ENCODE measurements around the gene CLK1. TPM values are rescaled to one million over a fixed set of nuclear protein-coding genes. Genes with fewer than 3 reads are reported as not detected.

The CLK1 gene
- total RNA-seq, 1 donor from 2014 or later, result 69.2 TPM

DNA sequence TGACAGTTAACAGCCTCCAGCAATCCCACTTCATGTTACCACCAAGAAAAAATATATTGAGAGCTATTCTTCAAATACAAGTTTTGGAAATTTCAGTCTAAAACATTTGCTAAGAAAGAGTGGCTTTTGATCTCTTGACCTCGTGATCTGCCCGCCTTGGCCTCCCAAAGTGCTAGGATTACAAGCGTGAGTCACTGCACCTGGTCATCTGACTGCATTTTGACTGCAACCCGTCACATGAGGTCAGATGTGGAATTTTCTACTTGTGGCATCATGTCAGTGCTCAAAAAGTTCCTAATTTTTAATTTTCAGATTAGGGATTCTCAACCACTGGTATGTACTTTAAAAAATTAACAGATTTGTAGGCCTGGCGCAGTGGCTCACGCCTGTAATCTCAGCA, 9.1 kb upstream of the CLK1 start:
- no peak for DNase-seq (ENCODE audit: low read depth, low spot score)
- Mint-ChIP-seq H3K9me3 (no peaks in the 10 kb centered on the region), H3K27ac (ENCODE audit: unreplicated experiment) (no peak overlapping the region), H3K27me3 (ENCODE audit: low read depth) (no peaks in the 10 kb centered on the region), H3K4me1 (no peaks in the 10 kb centered on the region), H3K36me3 (ENCODE audit: low read depth) (peaks cover 6% of the 10 kb centered on the region), H3K4me3 (no peak overlapping the region)
- TF ChIP-seq, protein P1, sequence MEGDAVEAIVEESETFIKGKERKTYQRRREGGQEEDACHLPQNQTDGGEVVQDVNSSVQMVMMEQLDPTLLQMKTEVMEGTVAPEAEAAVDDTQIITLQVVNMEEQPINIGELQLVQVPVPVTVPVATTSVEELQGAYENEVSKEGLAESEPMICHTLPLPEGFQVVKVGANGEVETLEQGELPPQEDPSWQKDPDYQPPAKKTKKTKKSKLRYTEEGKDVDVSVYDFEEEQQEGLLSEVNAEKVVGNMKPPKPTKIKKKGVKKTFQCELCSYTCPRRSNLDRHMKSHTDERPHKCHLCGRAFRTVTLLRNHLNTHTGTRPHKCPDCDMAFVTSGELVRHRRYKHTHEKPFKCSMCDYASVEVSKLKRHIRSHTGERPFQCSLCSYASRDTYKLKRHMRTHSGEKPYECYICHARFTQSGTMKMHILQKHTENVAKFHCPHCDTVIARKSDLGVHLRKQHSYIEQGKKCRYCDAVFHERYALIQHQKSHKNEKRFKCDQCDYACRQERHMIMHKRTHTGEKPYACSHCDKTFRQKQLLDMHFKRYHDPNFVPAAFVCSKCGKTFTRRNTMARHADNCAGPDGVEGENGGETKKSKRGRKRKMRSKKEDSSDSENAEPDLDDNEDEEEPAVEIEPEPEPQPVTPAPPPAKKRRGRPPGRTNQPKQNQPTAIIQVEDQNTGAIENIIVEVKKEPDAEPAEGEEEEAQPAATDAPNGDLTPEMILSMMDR (conservative IDR thresholded peaks at IDR 0.05), result no peak

DNA sequence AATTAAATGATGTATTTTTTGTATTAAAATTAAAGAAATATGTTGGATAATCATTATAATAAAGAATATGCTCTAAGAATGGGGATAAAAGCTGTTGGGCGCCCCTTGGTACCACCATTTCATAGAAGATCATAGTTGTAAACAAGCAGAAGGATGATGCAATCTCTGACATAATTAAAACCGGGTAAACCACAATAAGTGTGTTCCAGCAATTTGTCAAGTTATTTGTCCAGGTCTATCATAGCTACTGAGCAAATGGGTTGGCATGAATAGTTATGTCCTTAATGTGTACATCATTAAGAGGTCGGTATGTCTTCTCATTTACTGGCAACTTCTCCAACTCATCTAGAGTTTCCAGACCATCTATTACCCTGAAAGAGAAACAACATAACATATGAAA, 6.7 kb upstream of the CLK1 start:
- Mint-ChIP-seq H3K27me3 (ENCODE audit: low read depth) (no peaks in the 10 kb centered on the region), H3K36me3 (ENCODE audit: low read depth) (peaks cover 6% of the 10 kb centered on the region), H3K4me1 (no peaks in the 10 kb centered on the region), H3K27ac (ENCODE audit: unreplicated experiment) (no peak overlapping the region), H3K9me3 (no peaks in the 10 kb centered on the region), H3K4me3 (no peak overlapping the region)
- DNase-seq (ENCODE audit: low read depth, low spot score), result no peak
- TF ChIP-seq, protein P1 (conservative IDR thresholded peaks at IDR 0.05), result no peak

DNA sequence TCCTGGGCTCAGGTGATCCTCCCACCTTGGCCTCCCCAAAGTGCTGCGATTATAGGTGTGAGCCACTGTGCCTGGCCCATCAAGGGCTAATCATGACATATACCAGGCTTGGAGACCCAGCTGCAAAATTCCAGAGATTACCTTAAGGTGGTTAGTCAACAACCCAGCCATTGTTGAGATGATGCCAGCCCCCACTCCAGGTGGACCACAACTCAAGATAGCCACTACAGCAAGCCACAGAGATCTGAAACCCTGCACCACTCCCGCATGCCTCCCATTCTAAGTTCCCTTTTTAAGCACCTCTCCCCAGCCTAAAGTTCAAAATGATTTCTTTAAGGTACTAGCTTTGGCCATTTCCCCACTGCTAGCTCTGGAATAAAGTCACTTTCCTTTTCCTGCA, 4.6 kb upstream of the CLK1 start:
- Mint-ChIP-seq H3K27ac (ENCODE audit: unreplicated experiment) (no peak overlapping the region), H3K27me3 (ENCODE audit: low read depth) (no peaks in the 10 kb centered on the region), H3K4me1 (peaks cover 9% of the 10 kb centered on the region), H3K9me3 (no peaks in the 10 kb centered on the region), H3K36me3 (ENCODE audit: low read depth) (peaks cover under 1% of the 10 kb centered on the region), H3K4me3 (no peak overlapping the region)
- TF ChIP-seq, protein P1 (conservative IDR thresholded peaks at IDR 0.05), result no peak
- no peak for DNase-seq (ENCODE audit: low read depth, low spot score)

DNA sequence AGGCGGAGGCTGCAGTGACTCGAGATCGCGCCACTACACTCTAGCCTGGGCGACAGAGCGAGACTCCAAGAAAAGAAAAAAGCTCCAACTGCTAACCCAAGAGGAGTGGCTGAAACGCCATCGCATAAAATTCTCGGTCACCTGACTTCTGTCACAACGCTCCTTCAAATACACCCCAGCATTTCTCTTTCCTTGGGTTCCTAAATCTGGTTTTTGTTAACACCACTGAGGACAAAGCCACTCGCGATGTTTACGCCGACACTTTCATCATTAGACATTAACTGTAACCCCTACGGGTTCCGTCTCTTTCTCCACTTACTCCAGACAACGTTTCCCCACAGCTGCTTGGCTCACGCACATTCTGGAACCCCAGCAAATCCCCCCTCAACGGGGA, 679 bp downstream of the CLK1 start:
- Mint-ChIP-seq H3K36me3 (ENCODE audit: low read depth) (peaks cover 22% of the 10 kb centered on the region), H3K4me3 (peak overlapping the region; percentile 100), H3K4me1 (peaks cover 33% of the 10 kb centered on the region), H3K27me3 (ENCODE audit: low read depth) (no peaks in the 10 kb centered on the region), H3K27ac (ENCODE audit: unreplicated experiment) (peak overlapping the region; percentile 100), H3K9me3 (no peaks in the 10 kb centered on the region)
- no peak for DNase-seq (ENCODE audit: low read depth, low spot score)
- TF ChIP-seq, protein P1 (conservative IDR thresholded peaks at IDR 0.05), result no peak

DNA sequence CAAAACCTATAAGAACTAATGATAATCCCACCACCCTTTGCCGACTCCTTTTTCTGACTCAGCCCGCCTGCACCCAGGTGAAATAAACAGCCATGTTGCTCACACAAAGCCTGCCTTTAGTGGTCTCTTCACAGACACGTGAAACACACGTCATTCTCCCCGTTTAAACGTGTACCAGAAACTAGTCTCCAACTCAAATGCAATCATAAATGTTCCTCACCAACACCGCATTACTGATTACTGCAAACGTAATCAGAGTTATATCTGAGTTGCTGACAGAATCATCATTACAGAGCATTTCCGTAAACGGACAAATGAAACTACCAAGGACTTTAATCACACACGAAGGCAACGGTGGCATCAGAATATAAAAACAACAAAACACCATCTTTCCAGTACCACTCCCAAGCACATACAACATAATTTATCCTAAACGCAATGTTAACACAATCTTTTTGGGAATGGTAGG, 1.9 kb downstream of the CLK1 start:
- no peaks in the 10 kb centered on the region for H3K27me3 Mint-ChIP-seq (ENCODE audit: low read depth)
- H3K27ac Mint-ChIP-seq (ENCODE audit: unreplicated experiment), result peak overlapping the region; percentile 96
- TF ChIP-seq, protein P1 (conservative IDR thresholded peaks at IDR 0.05), result no peak
- DNase-seq (ENCODE audit: low read depth, low spot score), result no peak
- H3K4me3 Mint-ChIP-seq, result peak overlapping the region; percentile 100
- no peaks in the 10 kb centered on the region for H3K9me3 Mint-ChIP-seq
- H3K36me3 Mint-ChIP-seq (ENCODE audit: low read depth), result peaks cover 27% of the 10 kb centered on the region
- H3K4me1 Mint-ChIP-seq, result peaks cover 33% of the 10 kb centered on the region
